Fibroblast of pulmonary artery (primary cell): ENCODE data around the gene AHNAK2.
A peak's percentile ranks its signal among the peaks of the same experiment; 100 is the strongest.

Source experiments
- DNase-seq: peaks from one replicate; pipeline ENCODE4 v3.0.0-alpha.2; 2010; ENCODE audit warnings: low read depth
- H3K4me3 ChIP-seq: replicated peaks from 2 replicates; pipeline ENCODE4 v1.5.1; 2011; ENCODE audit warnings: low read depth, mild to moderate bottlenecking, control low read depth, low read length, moderate library complexity
- TF ChIP-seq, protein P1 (sequence below): IDR thresholded peaks from 2 replicates; pipeline ENCODE4 v1.5.1; 2011; ENCODE audit warnings: mild to moderate bottlenecking, control low read depth, low read length, inconsistent platforms; ENCODE audit errors: missing control alignments

Gene AHNAK2

DNA sequence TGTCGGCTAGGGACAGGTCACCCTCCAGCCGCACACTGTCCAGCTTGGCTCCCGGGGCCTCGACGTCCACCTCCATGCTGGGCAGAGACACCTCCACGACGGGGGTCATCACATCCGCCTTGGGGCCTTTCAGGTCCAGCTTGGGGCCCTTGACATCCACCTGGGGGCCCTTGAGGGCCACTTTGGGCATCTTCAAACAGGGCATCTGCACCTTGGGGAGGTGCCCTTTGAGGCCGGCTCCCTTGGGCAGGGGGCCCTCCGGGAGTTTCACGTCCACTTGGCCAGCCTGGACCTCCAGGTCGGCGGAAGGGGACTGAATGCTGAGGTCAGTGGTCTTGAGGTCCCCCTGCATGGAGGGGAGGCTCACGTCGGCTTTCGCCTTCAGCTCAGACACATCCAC lies 35.6 kb downstream of the AHNAK2 start:
- H3K4me3 ChIP-seq: no peak overlapping the region
- no peak for DNase-seq
- TF ChIP-seq, protein P1, sequence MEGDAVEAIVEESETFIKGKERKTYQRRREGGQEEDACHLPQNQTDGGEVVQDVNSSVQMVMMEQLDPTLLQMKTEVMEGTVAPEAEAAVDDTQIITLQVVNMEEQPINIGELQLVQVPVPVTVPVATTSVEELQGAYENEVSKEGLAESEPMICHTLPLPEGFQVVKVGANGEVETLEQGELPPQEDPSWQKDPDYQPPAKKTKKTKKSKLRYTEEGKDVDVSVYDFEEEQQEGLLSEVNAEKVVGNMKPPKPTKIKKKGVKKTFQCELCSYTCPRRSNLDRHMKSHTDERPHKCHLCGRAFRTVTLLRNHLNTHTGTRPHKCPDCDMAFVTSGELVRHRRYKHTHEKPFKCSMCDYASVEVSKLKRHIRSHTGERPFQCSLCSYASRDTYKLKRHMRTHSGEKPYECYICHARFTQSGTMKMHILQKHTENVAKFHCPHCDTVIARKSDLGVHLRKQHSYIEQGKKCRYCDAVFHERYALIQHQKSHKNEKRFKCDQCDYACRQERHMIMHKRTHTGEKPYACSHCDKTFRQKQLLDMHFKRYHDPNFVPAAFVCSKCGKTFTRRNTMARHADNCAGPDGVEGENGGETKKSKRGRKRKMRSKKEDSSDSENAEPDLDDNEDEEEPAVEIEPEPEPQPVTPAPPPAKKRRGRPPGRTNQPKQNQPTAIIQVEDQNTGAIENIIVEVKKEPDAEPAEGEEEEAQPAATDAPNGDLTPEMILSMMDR: no peak

DNA sequence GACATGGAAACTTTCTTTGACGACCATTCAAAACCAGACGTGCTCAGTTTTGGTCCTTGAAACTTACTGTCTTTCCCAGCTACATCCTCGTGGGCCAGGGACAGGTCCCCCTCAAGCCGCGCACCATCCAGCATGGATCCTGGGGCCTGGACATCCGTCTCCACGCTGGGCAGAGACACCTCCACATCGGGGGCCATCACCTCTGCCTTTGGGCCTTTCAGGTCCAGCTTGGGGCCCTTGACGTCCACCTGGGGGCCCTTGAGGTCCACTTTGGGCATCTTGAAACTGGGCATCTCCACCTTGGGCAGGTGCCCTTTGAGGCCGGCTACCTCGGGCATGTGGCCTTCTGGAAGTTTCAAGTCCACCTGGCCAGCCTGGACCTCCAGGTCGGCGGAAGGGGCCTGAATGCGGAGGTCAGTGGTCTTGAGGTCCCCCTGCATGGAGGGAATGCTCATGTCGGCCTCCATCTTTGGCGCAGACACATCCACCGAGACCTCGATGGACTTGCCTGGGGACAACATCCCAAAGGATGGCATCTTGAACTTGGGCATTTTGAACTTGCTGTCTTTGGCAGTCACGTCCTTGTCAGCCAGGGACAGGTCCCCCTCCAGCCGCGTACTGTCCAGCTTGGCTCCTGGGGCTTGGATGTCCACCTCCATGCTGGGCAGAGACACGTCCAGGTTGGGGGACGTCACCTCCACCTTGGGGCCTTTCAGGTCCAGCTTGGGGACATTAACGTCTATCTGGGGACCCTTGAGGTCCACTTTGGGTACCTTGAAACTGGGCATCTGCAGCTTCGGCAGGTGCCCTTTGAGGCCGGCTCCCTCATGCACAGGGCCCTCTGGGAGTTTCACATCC lies 36.4 kb downstream of the AHNAK2 start:
- H3K4me3 ChIP-seq: no peak overlapping the region
- TF ChIP-seq, protein P1: no peak
- DNase-seq: no peak

DNA sequence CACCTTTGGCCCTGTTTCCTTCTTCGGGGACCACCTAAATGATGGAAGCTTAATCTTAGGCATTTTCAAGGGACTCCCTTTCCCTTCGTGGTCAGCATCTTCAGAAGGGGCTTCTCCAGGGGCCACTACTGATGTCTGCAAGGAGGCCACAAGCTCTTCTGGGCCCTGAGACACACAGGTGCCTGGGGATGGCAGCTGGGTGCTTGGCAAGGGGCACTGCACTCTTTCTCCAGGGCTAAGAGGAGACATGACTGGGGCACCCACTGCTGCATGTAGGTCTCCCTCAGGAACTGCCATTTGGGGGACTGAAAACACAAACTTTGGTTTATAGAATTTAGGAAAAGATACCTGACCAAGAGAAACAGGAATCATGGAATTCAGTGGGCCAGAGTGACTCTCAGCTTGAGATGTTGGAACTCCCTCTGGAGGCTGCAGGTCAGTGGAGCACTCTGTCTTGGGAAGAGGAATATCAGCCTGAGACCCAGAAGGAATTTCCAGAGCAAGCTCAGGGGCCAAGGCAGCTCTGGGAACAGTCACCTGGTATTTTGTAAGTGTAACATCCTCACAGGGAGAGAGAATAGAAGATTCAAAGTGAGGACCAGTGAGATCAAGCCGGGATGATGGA lies 37.5 kb downstream of the AHNAK2 start:
- TF ChIP-seq, protein P1: peak; percentile 28
- no peak for DNase-seq
- H3K4me3 ChIP-seq: no peak overlapping the region

DNA sequence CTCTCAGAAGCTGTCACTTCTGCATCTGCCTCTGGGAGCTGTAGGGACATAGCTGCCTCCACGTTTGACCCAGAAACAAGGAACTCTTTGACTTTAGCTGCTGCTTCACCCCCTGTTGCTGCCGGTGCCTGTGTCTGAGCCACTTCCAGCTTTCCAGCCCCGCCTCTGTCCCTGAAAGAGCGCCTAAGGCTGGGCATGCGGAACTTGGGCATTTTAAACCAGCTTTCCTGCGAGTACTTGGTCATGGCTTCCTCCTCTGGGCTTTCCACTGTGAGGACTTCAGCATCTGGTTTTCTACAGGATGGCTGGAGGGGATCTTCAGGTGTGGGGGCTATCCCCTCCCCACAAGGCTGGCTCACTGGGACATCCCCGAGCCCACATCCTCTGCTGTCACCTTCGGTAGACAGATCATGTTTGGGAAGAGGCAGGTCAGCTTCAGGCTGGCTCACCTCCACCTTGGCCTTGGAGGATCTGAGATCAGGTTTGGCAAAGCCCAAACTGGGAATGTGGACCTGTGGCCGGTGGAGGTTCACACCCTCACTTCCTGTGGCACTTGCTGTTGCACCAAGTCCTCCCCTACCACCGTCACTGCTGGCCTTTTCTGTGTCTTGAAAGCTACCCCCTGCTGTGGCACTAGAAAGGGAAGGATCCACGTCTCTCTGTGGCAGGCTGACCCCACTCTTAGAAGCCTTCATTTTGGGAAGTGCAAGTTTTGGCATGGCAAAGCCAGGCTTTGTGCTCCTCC lies 38.3 kb downstream of the AHNAK2 start:
- TF ChIP-seq, protein P1: no peak
- H3K4me3 ChIP-seq: no peak overlapping the region
- no peak for DNase-seq

DNA sequence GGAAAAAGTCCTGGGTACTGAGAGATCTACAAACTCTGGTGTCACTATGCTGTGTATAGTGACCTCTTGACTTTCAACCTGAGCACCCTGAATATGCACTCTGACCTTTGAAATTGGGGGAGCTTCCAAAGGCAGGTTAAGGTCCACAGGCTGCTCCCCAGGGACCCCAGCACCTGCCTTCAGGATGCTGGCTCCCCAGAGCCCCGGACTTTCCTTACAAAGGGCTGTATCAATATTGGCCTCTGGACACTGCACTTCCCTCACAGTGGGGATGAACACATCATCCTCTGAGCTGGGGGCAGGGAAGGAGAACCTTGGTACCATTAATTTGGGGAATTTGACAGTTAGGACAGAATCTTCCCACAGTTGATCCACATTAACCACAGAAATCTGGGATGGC lies 39.2 kb downstream of the AHNAK2 start:
- TF ChIP-seq, protein P1: no peak
- no peak for DNase-seq
- H3K4me3 ChIP-seq: no peak overlapping the region

DNA sequence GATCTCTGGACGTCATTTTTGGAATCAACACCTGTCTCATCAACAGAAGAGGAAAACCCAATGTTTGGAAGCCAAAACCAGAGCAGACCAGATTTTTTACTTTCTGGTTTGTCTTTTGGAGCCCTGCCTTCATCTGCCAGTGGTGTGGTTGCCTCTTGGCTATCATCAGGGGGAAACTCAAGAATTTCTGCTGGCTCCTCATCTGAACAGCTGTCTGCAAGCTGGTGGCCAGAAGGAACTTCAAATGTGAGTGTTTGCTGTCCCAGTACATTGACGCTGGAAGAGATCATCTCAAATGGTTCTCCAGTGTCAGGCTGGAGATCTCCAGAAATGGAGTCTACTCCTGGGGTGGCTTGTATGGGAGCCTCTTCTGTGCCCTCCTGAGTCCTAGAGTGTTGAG lies 39.7 kb downstream of the AHNAK2 start:
- TF ChIP-seq, protein P1: no peak
- no peak overlapping the region for H3K4me3 ChIP-seq
- no peak for DNase-seq
